Fibroblast of skin of right quadriceps (primary cell): ENCODE measurements around the gene TM4SF18.

Source experiments
- DNase-seq: peaks from one replicate; pipeline ENCODE4 v3.0.0-alpha.2; 2013

The TM4SF18 gene

GRCh38 chr3:149280671-149281349 is 52.6 kb downstream of the TM4SF18 start:
- no peak for DNase-seq

DNA sequence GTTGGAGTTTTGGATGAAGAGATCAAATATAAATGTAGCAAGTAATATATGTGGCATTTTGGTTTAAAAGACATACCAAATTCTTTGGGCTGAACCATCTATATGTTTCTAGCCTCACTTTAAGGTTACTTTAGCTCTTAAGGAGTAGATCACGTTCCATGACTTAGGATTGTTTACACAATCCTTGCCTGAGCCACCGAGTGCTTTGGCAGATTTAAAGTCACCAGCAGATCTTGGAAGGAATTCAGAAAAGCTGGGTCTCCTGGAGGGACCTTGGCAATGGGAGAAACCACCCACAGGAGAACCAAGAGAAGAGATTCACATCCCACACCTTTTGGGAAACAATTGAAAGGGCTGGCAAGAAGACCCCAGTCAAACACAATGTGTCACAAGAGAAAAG is 54.5 kb downstream of the TM4SF18 start:
- DNase-seq = no peak

GRCh38 chr3:149277331-149277813 is 56.1 kb downstream of the TM4SF18 start:
- DNase-seq = peak; percentile 76

DNA sequence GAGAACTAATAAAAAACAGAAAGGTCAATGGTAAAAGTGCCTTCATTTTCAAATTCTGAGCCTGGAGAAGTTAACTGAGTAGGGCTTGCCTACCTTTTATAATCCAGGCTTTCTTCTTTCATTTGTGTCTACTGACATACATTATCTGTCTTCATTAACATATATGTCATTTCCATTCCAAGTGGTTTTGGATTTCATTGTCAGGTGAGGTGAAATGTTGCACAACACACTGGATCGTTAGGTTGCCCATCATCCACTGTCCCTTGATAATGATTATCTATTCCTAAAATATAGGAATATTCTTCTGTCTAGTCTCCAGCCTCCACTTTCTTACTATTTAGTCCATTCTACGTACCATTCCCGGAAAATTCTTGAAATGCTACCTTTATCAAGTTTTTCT is 56.8 kb downstream of the TM4SF18 start:
- DNase-seq = no peak

GRCh38 chr3:149274220-149274619 is 59.2 kb downstream of the TM4SF18 start:
- no peak for DNase-seq

DNA sequence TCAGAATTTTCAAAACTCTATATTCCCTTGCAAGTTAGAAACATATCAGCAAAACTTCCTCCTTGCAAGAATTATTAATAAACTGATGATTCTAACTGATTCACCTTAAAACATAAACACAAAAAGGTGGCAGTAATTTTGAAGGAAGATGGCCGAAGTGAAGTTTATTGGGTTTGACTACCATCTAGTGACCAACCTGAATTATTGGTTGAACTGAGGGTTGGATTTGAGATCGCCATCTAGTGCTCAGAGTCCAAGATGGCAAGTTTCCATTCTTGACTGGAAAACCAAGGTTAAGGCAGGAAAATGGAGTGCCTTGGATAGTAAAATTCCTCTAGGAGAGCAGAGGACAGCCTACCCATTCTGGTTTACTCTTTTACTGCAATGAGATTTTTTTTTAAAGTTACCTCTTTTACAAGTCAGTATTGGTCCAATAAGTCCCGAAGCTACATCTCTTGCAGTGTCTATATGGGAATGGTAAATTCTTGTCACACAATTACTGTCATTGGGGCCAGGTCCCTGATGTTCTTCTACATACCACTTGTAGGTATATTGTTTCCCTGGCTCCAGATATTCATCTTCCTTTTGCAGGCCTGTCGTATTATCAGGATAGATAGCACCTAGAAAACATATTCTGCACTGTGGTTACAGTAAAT is 60.2 kb downstream of the TM4SF18 start:
- DNase-seq = peak; percentile 87

DNA sequence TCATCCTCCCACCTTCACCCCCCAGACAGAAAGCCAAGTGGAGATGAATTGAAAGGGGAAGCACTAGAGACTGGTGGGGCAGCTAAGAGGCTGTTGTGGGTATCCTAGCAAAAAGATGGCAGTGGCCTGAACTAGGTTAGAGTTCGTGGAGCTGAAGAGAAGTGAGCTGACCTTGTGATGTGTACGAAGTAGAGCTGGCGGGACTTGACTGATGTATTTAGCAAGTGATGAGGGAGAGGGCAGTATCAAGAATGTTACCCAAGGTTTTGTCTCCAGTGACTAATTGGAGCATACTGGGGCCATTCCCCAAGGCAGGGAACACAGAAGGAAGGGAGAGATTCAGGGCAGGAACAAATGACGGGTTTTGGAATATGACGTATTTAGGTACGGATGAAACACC is 61.8 kb downstream of the TM4SF18 start:
- DNase-seq = no peak

- DNase-seq = peak; percentile 36
Observed at GRCh38 chr3:149270180-149270579, 63.3 kb downstream of the TM4SF18 start.

GRCh38 chr3:149269687-149270086 is 63.7 kb downstream of the TM4SF18 start:
- no peak for DNase-seq
